Activated CD8-positive, alpha-beta memory T cell treated with anti-CD3 and anti-CD28 coated beads, Interleukin-2, amount 10 ng/mL, durations not matched to agents 7 days and 5 days (primary cell): ENCODE results near the gene ZNF407. TPM values are rescaled to one million over a fixed set of nuclear protein-coding genes. Genes with fewer than 3 reads are reported as not detected.
"Not testable (repeated sequence)": the region's sequence is repeated elsewhere in the genome, so short reads cannot be mapped to it uniquely, and the experiment has no call there.

Source experiments
- ATAC-seq: fragments of 150-1000 bp; cut with Tn5 transposase; one replicate; pipeline ENCODE4 v1.10.0; 2021; ENCODE audit warnings: moderate library complexity
- CTCF ChIA-PET: fragments of 350-600 bp; sonication (Branson Sonifier 250); formaldehyde crosslinking; loops from one replicate; lab custom pipeline; 2021; ENCODE audit warnings: antibody characterized with exemption; lab: Charles Lee
- DNase-seq: peaks from one replicate; pipeline ENCODE4 v3.0.0-alpha.2; 2020
- H3K27ac Mint-ChIP-seq: one replicate; pipeline ENCODE4 v1.8.0; 2021; ENCODE audit warnings: mild to moderate bottlenecking, mixed read lengths
- H3K27me3 Mint-ChIP-seq: one replicate; pipeline ENCODE4 v1.8.0; 2021; ENCODE audit warnings: mixed read lengths
- H3K36me3 Mint-ChIP-seq: one replicate; pipeline ENCODE4 v1.8.0; 2021; ENCODE audit warnings: mild to moderate bottlenecking, mixed read lengths
- H3K4me1 Mint-ChIP-seq: one replicate; pipeline ENCODE4 v1.8.0; 2021; ENCODE audit warnings: mixed read lengths
- H3K4me3 Mint-ChIP-seq: one replicate; pipeline ENCODE4 v1.8.0; 2021; ENCODE audit warnings: mild to moderate bottlenecking, moderate library complexity, mixed read lengths
- H3K9me3 Mint-ChIP-seq: one replicate; pipeline ENCODE4 v1.8.0; 2022; ENCODE audit warnings: low read depth, mixed read lengths
- total RNA-seq, 2 experiments: library from RNA; stranded (reverse); gene quantifications; one replicate each; pipeline ENCODE4 v1.2.3, GENCODE V29; 2021

ZNF407 gene
- total RNA-seq, 2 experiments from 2014 or later: 12.9 to 16.6 TPM

DNA sequence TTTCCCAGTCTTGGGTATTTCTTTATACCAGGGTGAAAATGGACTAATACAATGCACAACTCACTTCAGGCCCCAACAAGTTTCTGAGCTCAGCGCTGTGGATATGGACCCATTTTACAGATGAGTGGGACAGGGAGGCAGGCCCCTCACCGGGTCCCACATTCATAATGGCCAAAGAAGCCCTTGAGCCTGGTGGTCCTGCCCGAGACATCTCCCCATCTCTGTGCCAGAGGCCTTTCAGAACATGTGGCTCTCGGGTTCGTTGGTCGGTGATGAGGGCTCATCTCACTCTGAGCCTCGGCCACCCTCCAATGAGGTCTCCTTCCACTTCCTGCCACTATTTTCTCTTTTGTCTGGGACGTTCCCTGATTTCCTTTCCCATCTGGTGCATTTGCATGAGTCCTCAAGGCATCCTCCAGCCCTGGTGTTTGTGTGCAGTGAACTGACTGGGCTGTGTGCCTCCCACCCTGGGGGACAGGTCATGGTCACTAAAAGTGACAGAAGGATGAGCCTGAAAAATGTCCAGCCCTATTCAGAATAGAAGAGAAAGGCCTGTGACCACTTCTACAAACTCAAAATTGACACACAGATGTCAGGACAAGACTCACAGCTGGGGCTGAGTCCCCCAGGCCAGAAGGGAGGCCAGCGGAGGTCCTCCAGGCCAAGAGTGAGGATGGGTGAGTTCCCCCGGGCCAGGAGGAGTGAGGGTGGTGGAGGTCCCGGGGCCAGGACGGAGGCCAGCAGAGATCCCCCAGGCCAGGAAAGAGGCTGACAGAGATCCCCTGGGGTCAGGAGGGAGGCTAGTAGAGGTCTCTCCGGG lies 476.7 kb downstream of the ZNF407 start:
- Mint-ChIP-seq H3K27me3 (no peaks in the 10 kb centered on the region), H3K27ac (no peak overlapping the region), H3K4me1 (peaks cover 28% of the 10 kb centered on the region), H3K36me3 (peaks cover 22% of the 10 kb centered on the region), H3K9me3 (peaks cover 13% of the 10 kb centered on the region), H3K4me3 (no peak overlapping the region)
- DNase-seq (no peak), ATAC-seq (no peak)
- CTCF ChIA-PET: no interaction called here

- H3K27me3 Mint-ChIP-seq: no peaks in the 10 kb centered on the region
- no peak overlapping the region for H3K27ac Mint-ChIP-seq
- no peak for ATAC-seq
These were observed 477.3 kb downstream of the ZNF407 start for GRCh38 chr18:75075016-75075305.

DNA sequence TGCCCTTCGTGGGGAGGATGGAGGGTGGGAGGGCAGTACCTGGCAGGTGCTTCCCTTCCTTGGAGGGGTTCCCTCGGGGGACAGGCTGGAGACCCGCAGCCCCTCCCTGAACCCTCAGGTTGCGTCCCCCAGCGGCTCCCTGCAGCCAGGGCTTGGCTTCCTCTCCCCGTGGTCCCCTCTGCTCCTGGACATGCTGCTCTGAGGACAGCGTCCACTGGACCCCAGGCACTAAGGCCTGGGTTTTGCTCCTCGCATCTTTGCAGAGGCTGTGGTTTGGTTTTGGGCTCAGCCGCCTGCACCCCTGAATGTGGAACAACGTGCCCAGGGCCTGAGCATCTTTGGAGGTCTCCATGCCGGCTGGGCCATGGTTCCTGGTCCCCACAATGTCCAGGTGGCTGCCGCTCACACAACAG lies 477.8 kb downstream of the ZNF407 start:
- no peak for ATAC-seq
- H3K9me3 Mint-ChIP-seq: peaks cover 13% of the 10 kb centered on the region
- peaks cover 19% of the 10 kb centered on the region for H3K4me1 Mint-ChIP-seq
- no peaks in the 10 kb centered on the region for H3K27me3 Mint-ChIP-seq
- H3K36me3 Mint-ChIP-seq: peaks cover 22% of the 10 kb centered on the region
- CTCF ChIA-PET: no interaction called here
- no peak overlapping the region for H3K4me3 Mint-ChIP-seq
- no peak overlapping the region for H3K27ac Mint-ChIP-seq
- no peak for DNase-seq

More at GRCh38 chr18:75075016-75075305, 477.3 kb downstream of the ZNF407 start:
- Mint-ChIP-seq H3K4me1 (peaks cover 24% of the 10 kb centered on the region), H3K36me3 (peaks cover 22% of the 10 kb centered on the region), H3K9me3 (peaks cover 13% of the 10 kb centered on the region), H3K4me3 (no peak overlapping the region)
- DNase-seq: no peak
- CTCF ChIA-PET: no interaction called here

GRCh38 chr18:75076286-75076685 lies 478.6 kb downstream of the ZNF407 start:
- peaks cover 13% of the 10 kb centered on the region for H3K9me3 Mint-ChIP-seq
- peaks cover 22% of the 10 kb centered on the region for H3K36me3 Mint-ChIP-seq
- no peak for DNase-seq
- H3K4me1 Mint-ChIP-seq: peaks cover 10% of the 10 kb centered on the region
- CTCF ChIA-PET: no interaction called here
- no peaks in the 10 kb centered on the region for H3K27me3 Mint-ChIP-seq
- no peak for ATAC-seq
- no peak overlapping the region for H3K4me3 Mint-ChIP-seq
- no peak overlapping the region for H3K27ac Mint-ChIP-seq

DNA sequence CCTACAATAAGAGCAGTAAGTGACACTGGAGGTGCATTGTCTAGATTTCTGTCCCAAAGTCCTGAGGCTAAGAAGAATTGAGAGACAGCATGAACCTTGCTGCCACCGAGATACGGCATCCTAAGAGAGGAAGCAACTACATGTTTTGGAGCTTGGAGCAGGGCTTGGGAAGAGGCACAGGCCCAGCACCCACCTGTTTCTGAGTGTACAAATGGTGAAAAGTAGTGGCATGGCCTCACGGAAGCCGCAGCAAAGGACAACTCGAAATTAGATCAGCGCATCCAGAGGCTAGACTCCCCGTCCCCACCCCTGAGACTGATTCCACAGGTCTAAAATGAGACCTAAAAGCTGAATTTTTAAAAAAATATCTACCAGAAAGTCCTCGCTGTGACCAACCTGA lies 483.8 kb downstream of the ZNF407 start:
- H3K4me1 Mint-ChIP-seq: no peaks in the 10 kb centered on the region
- CTCF ChIA-PET: no interaction called here
- no peaks in the 10 kb centered on the region for H3K27me3 Mint-ChIP-seq
- DNase-seq (no peak), ATAC-seq (no peak)
- peaks cover 2% of the 10 kb centered on the region for H3K36me3 Mint-ChIP-seq
- no peak overlapping the region for H3K27ac Mint-ChIP-seq
- H3K9me3 Mint-ChIP-seq: peaks cover 15% of the 10 kb centered on the region
- H3K4me3 Mint-ChIP-seq: no peak overlapping the region

- no peaks in the 10 kb centered on the region for H3K27me3 Mint-ChIP-seq
These were observed 485.5 kb downstream of the ZNF407 start for GRCh38 chr18:75083131-75083530.

DNA sequence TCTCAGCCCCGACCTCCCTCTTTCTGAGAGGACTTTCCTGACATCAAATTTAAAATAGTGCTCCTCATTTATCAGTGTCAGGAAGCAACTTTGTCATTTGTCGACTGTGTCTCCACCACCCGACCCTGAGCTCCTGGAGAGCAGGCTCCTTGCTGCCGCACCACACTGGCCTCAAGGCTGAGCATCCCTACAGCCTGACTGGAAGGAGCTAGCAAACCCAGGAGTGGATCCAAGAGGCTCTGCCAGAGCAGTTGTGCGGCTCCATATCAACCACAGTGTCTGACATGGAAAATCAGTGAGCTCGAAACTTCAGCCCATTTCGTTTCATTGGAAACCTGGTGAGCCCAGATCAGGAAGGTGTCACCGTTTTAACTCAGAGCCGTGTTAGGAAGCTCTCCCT lies 486.1 kb downstream of the ZNF407 start:
- H3K4me1 Mint-ChIP-seq: no peaks in the 10 kb centered on the region
- H3K27ac Mint-ChIP-seq: no peak overlapping the region
- DNase-seq (no peak), ATAC-seq (no peak)
- H3K27me3 Mint-ChIP-seq: no peaks in the 10 kb centered on the region
- CTCF ChIA-PET: no interaction called here
- H3K9me3 Mint-ChIP-seq: peaks cover 11% of the 10 kb centered on the region
- no peaks in the 10 kb centered on the region for H3K36me3 Mint-ChIP-seq
- H3K4me3 Mint-ChIP-seq: no peak overlapping the region

More at GRCh38 chr18:75083131-75083530, 485.5 kb downstream of the ZNF407 start:
- Mint-ChIP-seq H3K4me3 (no peak overlapping the region), H3K9me3 (peaks cover 13% of the 10 kb centered on the region), H3K27ac (no peak overlapping the region), H3K4me1 (no peaks in the 10 kb centered on the region), H3K36me3 (no peaks in the 10 kb centered on the region)
- ATAC-seq: no peak
- CTCF ChIA-PET: no interaction called here
- peak; percentile 37 for DNase-seq

GRCh38 chr18:75085676-75086075 lies 488.0 kb downstream of the ZNF407 start:
- H3K9me3 Mint-ChIP-seq, H3K27ac Mint-ChIP-seq, ATAC-seq, H3K4me1 Mint-ChIP-seq, H3K4me3 Mint-ChIP-seq, H3K27me3 Mint-ChIP-seq, DNase-seq, CTCF ChIA-PET, H3K36me3 Mint-ChIP-seq: not testable (repeated sequence)

GRCh38 chr18:75086494-75087034 lies 488.9 kb downstream of the ZNF407 start:
- peaks cover 9% of the 10 kb centered on the region for H3K9me3 Mint-ChIP-seq
- no peak overlapping the region for H3K4me3 Mint-ChIP-seq
- DNase-seq (peak; percentile 12), ATAC-seq (no peak)
- H3K4me1 Mint-ChIP-seq: no peaks in the 10 kb centered on the region
- CTCF ChIA-PET: no interaction called here
- no peaks in the 10 kb centered on the region for H3K27me3 Mint-ChIP-seq
- H3K36me3 Mint-ChIP-seq: no peaks in the 10 kb centered on the region
- no peak overlapping the region for H3K27ac Mint-ChIP-seq

GRCh38 chr18:75087119-75088020 lies 489.7 kb downstream of the ZNF407 start:
- peak; percentile 34 for DNase-seq
- no peaks in the 10 kb centered on the region for H3K4me1 Mint-ChIP-seq
- H3K4me3 Mint-ChIP-seq: no peak overlapping the region
- H3K27ac Mint-ChIP-seq: no peak overlapping the region
- no peak for ATAC-seq
- H3K9me3 Mint-ChIP-seq: peaks cover 9% of the 10 kb centered on the region
- CTCF ChIA-PET: no interaction called here
- H3K27me3 Mint-ChIP-seq: peaks cover 2% of the 10 kb centered on the region
- H3K36me3 Mint-ChIP-seq: no peaks in the 10 kb centered on the region

DNA sequence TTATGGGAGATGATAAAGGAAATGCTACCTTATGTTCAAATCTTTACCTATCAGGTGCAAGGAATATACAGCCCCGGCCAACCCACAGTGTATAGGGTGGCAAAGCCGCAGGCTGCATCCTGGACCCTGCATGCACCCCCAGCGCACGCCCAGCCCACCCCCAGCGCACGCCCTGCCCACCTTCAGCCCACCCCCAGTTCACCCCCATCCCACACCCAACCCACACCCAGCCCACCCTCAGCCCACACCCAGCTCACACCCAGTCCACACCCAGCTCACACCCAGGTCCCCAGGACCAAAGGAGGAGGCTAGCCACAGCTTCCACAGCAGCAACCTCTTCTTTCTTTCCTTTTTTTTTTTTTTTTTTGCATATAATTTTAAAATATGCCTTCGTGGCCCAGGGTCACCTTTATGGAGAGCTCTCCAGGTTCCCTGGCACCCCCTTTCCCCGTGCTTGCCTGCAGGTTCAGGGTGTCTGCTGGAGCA lies 490.4 kb downstream of the ZNF407 start:
- CTCF ChIA-PET: no interaction called here
- ATAC-seq: no peak
- peaks cover 9% of the 10 kb centered on the region for H3K9me3 Mint-ChIP-seq
- H3K4me3 Mint-ChIP-seq: no peak overlapping the region
- no peak overlapping the region for H3K27ac Mint-ChIP-seq
- peaks cover 2% of the 10 kb centered on the region for H3K27me3 Mint-ChIP-seq
- H3K4me1 Mint-ChIP-seq: no peaks in the 10 kb centered on the region
- no peak for DNase-seq
- H3K36me3 Mint-ChIP-seq: no peaks in the 10 kb centered on the region

- peaks cover 9% of the 10 kb centered on the region for H3K9me3 Mint-ChIP-seq
- no peaks in the 10 kb centered on the region for H3K36me3 Mint-ChIP-seq
- no peak for ATAC-seq
- no peak overlapping the region for H3K27ac Mint-ChIP-seq
- H3K4me1 Mint-ChIP-seq: no peaks in the 10 kb centered on the region
- DNase-seq: peak; percentile 30
- H3K27me3 Mint-ChIP-seq: peaks cover 4% of the 10 kb centered on the region
- no peak overlapping the region for H3K4me3 Mint-ChIP-seq
- CTCF ChIA-PET: no interaction called here
These were observed 491.0 kb downstream of the ZNF407 start for GRCh38 chr18:75088622-75089211.

DNA sequence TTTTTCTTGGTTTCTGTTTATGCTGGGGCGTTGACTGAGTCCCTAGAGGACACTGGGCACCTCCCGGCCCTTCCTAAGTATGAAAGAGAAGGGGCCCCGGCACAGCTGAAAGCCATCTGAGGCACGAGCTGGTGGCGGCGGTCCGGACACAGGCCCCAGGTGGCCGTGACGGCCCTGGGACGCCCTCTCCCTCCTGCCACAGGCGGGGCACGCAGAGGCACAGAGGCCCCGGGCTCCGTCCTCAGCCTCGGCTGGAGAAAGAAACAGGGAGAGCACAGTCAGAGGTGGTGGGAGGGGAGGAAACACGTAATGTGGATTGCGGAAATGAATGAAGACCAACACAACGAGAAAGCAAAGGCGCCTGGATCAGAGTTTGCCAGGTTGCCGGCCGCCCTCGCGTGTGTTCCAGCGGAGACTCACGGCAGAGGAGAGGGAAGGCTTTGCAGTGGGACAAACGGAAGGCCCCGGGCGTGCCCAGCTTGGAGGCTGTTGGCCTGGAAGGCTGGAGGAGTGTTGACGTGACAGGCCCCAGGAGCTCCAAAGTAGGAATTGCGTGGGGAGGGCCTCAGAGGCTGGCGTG lies 492.2 kb downstream of the ZNF407 start:
- Mint-ChIP-seq H3K4me1 (no peaks in the 10 kb centered on the region), H3K36me3 (no peaks in the 10 kb centered on the region), H3K4me3 (no peak overlapping the region), H3K27me3 (peaks cover 5% of the 10 kb centered on the region), H3K9me3 (peaks cover 9% of the 10 kb centered on the region), H3K27ac (no peak overlapping the region)
- ATAC-seq: no peak
- CTCF ChIA-PET: no interaction called here
- DNase-seq: peak; percentile 27
